Measurements from ENCODE around the gene TBC1D4. TPM values are rescaled to one million over a fixed set of nuclear protein-coding genes. Genes with fewer than 3 reads are reported as not detected.

TBC1D4 gene
- total and polyA plus RNA-seq, 10 donors = 10.1 to 67.0 (median 21.6) TPM

DNA sequence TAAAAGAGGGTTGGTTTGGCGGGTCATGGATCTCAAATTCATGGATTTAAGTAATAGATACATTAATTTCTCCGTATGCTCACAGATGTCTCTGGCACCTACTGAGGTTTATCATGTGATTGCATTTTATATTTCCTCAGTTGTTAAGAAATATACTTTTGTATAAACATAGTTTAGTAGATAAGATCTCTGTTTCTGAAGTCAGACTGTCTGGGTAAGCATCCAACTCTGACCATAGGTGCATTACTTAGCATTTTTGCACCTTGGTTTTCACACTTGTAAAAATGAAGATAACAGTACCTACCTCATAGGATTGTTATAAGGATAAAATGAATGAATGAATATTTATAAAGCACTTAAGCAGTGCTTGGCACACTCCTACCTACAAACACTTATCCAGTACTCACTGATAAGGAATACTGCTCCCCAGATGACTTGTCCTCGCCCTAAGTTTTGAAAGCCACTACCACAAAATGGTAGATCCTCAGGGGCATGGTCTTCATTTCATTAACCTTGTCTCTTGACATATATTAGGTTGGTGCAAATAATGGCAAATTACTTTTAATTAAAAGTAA lies 29.2 kb upstream of the TBC1D4 start:
- intact Hi-C loops (cut with DNase I; ENCODE audit: low total_unique reads) = no loop called here
- no peak overlapping the region for H3K4me3 ChIP-seq
- H3K27me3 ChIP-seq (replicated peaks in 1 of 7) = no peaks in the 10 kb centered on the region
- DNase-seq = no peak
- TF ChIP-seq, protein P1, sequence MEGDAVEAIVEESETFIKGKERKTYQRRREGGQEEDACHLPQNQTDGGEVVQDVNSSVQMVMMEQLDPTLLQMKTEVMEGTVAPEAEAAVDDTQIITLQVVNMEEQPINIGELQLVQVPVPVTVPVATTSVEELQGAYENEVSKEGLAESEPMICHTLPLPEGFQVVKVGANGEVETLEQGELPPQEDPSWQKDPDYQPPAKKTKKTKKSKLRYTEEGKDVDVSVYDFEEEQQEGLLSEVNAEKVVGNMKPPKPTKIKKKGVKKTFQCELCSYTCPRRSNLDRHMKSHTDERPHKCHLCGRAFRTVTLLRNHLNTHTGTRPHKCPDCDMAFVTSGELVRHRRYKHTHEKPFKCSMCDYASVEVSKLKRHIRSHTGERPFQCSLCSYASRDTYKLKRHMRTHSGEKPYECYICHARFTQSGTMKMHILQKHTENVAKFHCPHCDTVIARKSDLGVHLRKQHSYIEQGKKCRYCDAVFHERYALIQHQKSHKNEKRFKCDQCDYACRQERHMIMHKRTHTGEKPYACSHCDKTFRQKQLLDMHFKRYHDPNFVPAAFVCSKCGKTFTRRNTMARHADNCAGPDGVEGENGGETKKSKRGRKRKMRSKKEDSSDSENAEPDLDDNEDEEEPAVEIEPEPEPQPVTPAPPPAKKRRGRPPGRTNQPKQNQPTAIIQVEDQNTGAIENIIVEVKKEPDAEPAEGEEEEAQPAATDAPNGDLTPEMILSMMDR (IDR thresholded peaks at IDR 0.05 in 8 of 11, conservative IDR thresholded peaks at IDR 0.05 in 3 of 11) = no peak
- TF ChIP-seq POLR2A (IDR thresholded peaks at IDR 0.05) (no peak), POLR2AphosphoS5 (IDR thresholded peaks at IDR 0.05) (no peak)
- no peaks in the 10 kb centered on the region for H3K9me3 ChIP-seq
- H3K36me3 ChIP-seq = no peaks in the 10 kb centered on the region
- H3K4me1 ChIP-seq = peaks cover 0 to 23% (median 6%) of the 10 kb centered on the region in 6 donors
- H3K27ac ChIP-seq = no peak overlapping the region
- WGBS, 5 donors = 88 to 100% (median 95%) methylated on average over 3 of the region's 3 CpGs

GRCh38 chr13:75508002-75508548 lies 26.1 kb upstream of the TBC1D4 start:
- Histone ChIP-seq H3K9me3 (no peaks in the 10 kb centered on the region), H3K4me1 (peaks cover 0 to 30% (median 9%) of the 10 kb centered on the region in 6 donors), H3K36me3 (no peaks in the 10 kb centered on the region), H3K27ac (no peak overlapping the region), H3K27me3 (replicated peaks in 1 of 7) (no peaks in the 10 kb centered on the region), H3K4me3 (no peak overlapping the region)
- TF ChIP-seq POLR2A (IDR thresholded peaks at IDR 0.05) (no peak), POLR2AphosphoS5 (IDR thresholded peaks at IDR 0.05) (no peak)
- TF ChIP-seq, protein P1 (IDR thresholded peaks at IDR 0.05 in 8 of 11, conservative IDR thresholded peaks at IDR 0.05 in 3 of 11) = no peak
- intact Hi-C loops (cut with DNase I; ENCODE audit: low total_unique reads) = no loop called here
- WGBS, 5 donors = 88 to 98% (median 97%) methylated on average over 4 to 6 of the region's 6 CpGs
- no peak for DNase-seq

GRCh38 chr13:75507027-75508001 lies 25.3 kb upstream of the TBC1D4 start:
- no peak for TF ChIP-seq POLR2AphosphoS5 (IDR thresholded peaks at IDR 0.05)
- TF ChIP-seq, protein P1 (IDR thresholded peaks at IDR 0.05 in 8 of 11, conservative IDR thresholded peaks at IDR 0.05 in 3 of 11) = no peak
- no peak for TF ChIP-seq POLR2A (IDR thresholded peaks at IDR 0.05)
- Histone ChIP-seq H3K27me3 (replicated peaks in 1 of 7) (no peaks in the 10 kb centered on the region), H3K4me1 (peaks cover 0 to 22% (median 6%) of the 10 kb centered on the region in 6 donors), H3K9me3 (no peaks in the 10 kb centered on the region), H3K27ac (no peak overlapping the region), H3K36me3 (no peaks in the 10 kb centered on the region), H3K4me3 (no peak overlapping the region)
- 79 to 88% (median 81%) methylated on average over 10 of the region's 10 CpGs for WGBS, 5 donors
- intact Hi-C loops (cut with DNase I; ENCODE audit: low total_unique reads) = no loop called here
- DNase-seq = no peak

DNA sequence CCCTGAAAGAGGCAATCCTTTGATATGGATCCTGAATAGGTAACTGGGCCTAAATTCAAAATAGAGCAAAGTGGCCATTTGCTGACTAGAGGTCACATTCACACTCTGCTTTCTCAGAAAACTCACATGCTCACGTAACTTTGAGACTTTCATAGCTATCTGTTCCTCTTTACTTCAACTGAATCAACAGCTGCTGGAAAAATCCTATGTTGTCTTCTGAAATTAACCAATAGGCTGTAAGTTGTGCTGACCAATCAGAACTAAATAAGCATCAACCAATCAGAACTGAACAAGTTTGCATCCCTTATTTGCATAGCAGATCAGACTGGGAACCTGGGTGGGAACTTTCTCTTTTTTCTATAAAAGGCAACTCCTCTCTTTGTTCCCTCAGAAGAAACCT lies 24.0 kb upstream of the TBC1D4 start:
- H3K4me1 ChIP-seq = peaks cover 0 to 11% (median 3%) of the 10 kb centered on the region in 6 donors
- no peak overlapping the region for H3K27ac ChIP-seq
- 53 to 77% (median 67%) methylated on average over 1 of the region's 1 CpG for WGBS, 5 donors
- no peak for DNase-seq
- H3K27me3 ChIP-seq (replicated peaks in 1 of 7) = no peaks in the 10 kb centered on the region
- TF ChIP-seq, protein P1 (IDR thresholded peaks at IDR 0.05 in 8 of 11, conservative IDR thresholded peaks at IDR 0.05 in 3 of 11) = no peak
- TF ChIP-seq POLR2AphosphoS5 (IDR thresholded peaks at IDR 0.05) (no peak), POLR2A (IDR thresholded peaks at IDR 0.05) (no peak)
- H3K9me3 ChIP-seq = no peaks in the 10 kb centered on the region
- intact Hi-C loops (cut with DNase I; ENCODE audit: low total_unique reads) = no loop called here
- no peaks in the 10 kb centered on the region for H3K36me3 ChIP-seq
- no peak overlapping the region for H3K4me3 ChIP-seq
